ENCODE measurements around the gene GNG7.

Gene GNG7

GRCh38 chr19:2702170-2703076 is at the start of gene GNG7:
GNG7 (minus strand) TSS chr19:2702694; CDS start chr19:2520688, 182,006 bp downstream.
- DNase-seq (peak; percentile 95), ATAC-seq (peak; percentile 93)
- Mint-ChIP-seq H3K4me3 (peak within 1 kb of the TSS; percentile 62), H3K27ac (peak within 1 kb of the TSS; percentile 52), H3K36me3 (ENCODE audit: low read depth) (no peaks in the 10 kb centered on the region), H3K4me1 (peaks cover 22% of the 10 kb centered on the region), H3K27me3 (no peaks in the 10 kb centered on the region), H3K9me3 (no peaks in the 10 kb centered on the region)

- H3K4me3 Mint-ChIP-seq = no peak overlapping the region
- ATAC-seq (no peak), DNase-seq (no peak)
- no peaks in the 10 kb centered on the region for H3K27me3 Mint-ChIP-seq
- no peak overlapping the region for H3K27ac Mint-ChIP-seq
- peaks cover 7% of the 10 kb centered on the region for H3K4me1 Mint-ChIP-seq
- H3K36me3 Mint-ChIP-seq (ENCODE audit: low read depth) = no peaks in the 10 kb centered on the region
- no peaks in the 10 kb centered on the region for H3K9me3 Mint-ChIP-seq
These were observed 48.9 kb upstream of the GNG7 start for GRCh38 chr19:2751438-2751830.

GRCh38 chr19:2750808-2751437 is 48.4 kb upstream of the GNG7 start:
- Mint-ChIP-seq H3K27me3 (no peaks in the 10 kb centered on the region), H3K36me3 (ENCODE audit: low read depth) (no peaks in the 10 kb centered on the region), H3K9me3 (no peaks in the 10 kb centered on the region), H3K27ac (no peak overlapping the region), H3K4me1 (peaks cover 7% of the 10 kb centered on the region), H3K4me3 (no peak overlapping the region)
- DNase-seq (no peak), ATAC-seq (no peak)

GRCh38 chr19:2747349-2747748 is 44.9 kb upstream of the GNG7 start:
- H3K36me3 Mint-ChIP-seq (ENCODE audit: low read depth) = no peaks in the 10 kb centered on the region
- DNase-seq = no peak
- no peaks in the 10 kb centered on the region for H3K4me1 Mint-ChIP-seq
- no peaks in the 10 kb centered on the region for H3K9me3 Mint-ChIP-seq
- no peak overlapping the region for H3K27ac Mint-ChIP-seq
- H3K4me3 Mint-ChIP-seq = no peak overlapping the region
- ATAC-seq = no peak
- no peaks in the 10 kb centered on the region for H3K27me3 Mint-ChIP-seq

- Mint-ChIP-seq H3K27me3 (peaks cover 3% of the 10 kb centered on the region), H3K27ac (no peak overlapping the region), H3K9me3 (no peaks in the 10 kb centered on the region), H3K4me3 (no peak overlapping the region), H3K36me3 (ENCODE audit: low read depth) (peaks cover 3% of the 10 kb centered on the region), H3K4me1 (peaks cover 6% of the 10 kb centered on the region)
- DNase-seq (no peak), ATAC-seq (no peak)
These were observed 41.6 kb upstream of the GNG7 start for GRCh38 chr19:2744113-2744512.

GRCh38 chr19:2743099-2743498 is 40.6 kb upstream of the GNG7 start:
- Mint-ChIP-seq H3K4me1 (peaks cover 12% of the 10 kb centered on the region), H3K27me3 (peaks cover 3% of the 10 kb centered on the region), H3K36me3 (ENCODE audit: low read depth) (peaks cover 9% of the 10 kb centered on the region), H3K27ac (no peak overlapping the region), H3K9me3 (no peaks in the 10 kb centered on the region), H3K4me3 (no peak overlapping the region)
- ATAC-seq (no peak), DNase-seq (no peak)

- H3K9me3 Mint-ChIP-seq = no peaks in the 10 kb centered on the region
- no peak overlapping the region for H3K27ac Mint-ChIP-seq
- no peak for DNase-seq
- ATAC-seq = no peak
- peaks cover 23% of the 10 kb centered on the region for H3K36me3 Mint-ChIP-seq (ENCODE audit: low read depth)
- H3K4me3 Mint-ChIP-seq = peak overlapping the region; percentile 92
- peaks cover 13% of the 10 kb centered on the region for H3K4me1 Mint-ChIP-seq
- peaks cover 3% of the 10 kb centered on the region for H3K27me3 Mint-ChIP-seq
These were observed 37.8 kb upstream of the GNG7 start for GRCh38 chr19:2740314-2740656.

GRCh38 chr19:2739602-2740313 is 37.3 kb upstream of the GNG7 start, which contains the start of gene SLC39A3:
SLC39A3 (minus strand) TSS chr19:2740017; CDS start chr19:2737257, 2,760 bp downstream.
- peaks cover 3% of the 10 kb centered on the region for H3K27me3 Mint-ChIP-seq
- ATAC-seq (peak; percentile 97), DNase-seq (peak; percentile 99)
- H3K27ac Mint-ChIP-seq = peak within 1 kb of the TSS; percentile 84
- peak within 1 kb of the TSS; percentile 92 for H3K4me3 Mint-ChIP-seq
- H3K4me1 Mint-ChIP-seq = peaks cover 13% of the 10 kb centered on the region
- peaks cover 27% of the 10 kb centered on the region for H3K36me3 Mint-ChIP-seq (ENCODE audit: low read depth)
- H3K9me3 Mint-ChIP-seq = no peaks in the 10 kb centered on the region

GRCh38 chr19:2736550-2737190 is 34.2 kb upstream of the GNG7 start:
- ATAC-seq = no peak
- Mint-ChIP-seq H3K36me3 (ENCODE audit: low read depth) (peaks cover 28% of the 10 kb centered on the region), H3K9me3 (no peaks in the 10 kb centered on the region), H3K27me3 (peaks cover under 1% of the 10 kb centered on the region), H3K27ac (no peak overlapping the region), H3K4me3 (no peak overlapping the region), H3K4me1 (peaks cover 13% of the 10 kb centered on the region)
- DNase-seq = no peak

GRCh38 chr19:2735374-2735773 is 32.9 kb upstream of the GNG7 start:
- H3K4me3 Mint-ChIP-seq = no peak overlapping the region
- H3K36me3 Mint-ChIP-seq (ENCODE audit: low read depth) = peaks cover 28% of the 10 kb centered on the region
- H3K27ac Mint-ChIP-seq = no peak overlapping the region
- H3K9me3 Mint-ChIP-seq = no peaks in the 10 kb centered on the region
- peaks cover 13% of the 10 kb centered on the region for H3K4me1 Mint-ChIP-seq
- ATAC-seq (no peak), DNase-seq (no peak)
- no peaks in the 10 kb centered on the region for H3K27me3 Mint-ChIP-seq

GRCh38 chr19:2734589-2735288 is 32.2 kb upstream of the GNG7 start:
- no peak overlapping the region for H3K27ac Mint-ChIP-seq
- ATAC-seq (no peak), DNase-seq (no peak)
- H3K4me1 Mint-ChIP-seq = peaks cover 9% of the 10 kb centered on the region
- no peaks in the 10 kb centered on the region for H3K9me3 Mint-ChIP-seq
- no peaks in the 10 kb centered on the region for H3K27me3 Mint-ChIP-seq
- no peak overlapping the region for H3K4me3 Mint-ChIP-seq
- H3K36me3 Mint-ChIP-seq (ENCODE audit: low read depth) = peaks cover 28% of the 10 kb centered on the region

- peaks cover 24% of the 10 kb centered on the region for H3K36me3 Mint-ChIP-seq (ENCODE audit: low read depth)
- H3K9me3 Mint-ChIP-seq = no peaks in the 10 kb centered on the region
- no peak for ATAC-seq
- no peak for DNase-seq
- H3K4me3 Mint-ChIP-seq = no peak overlapping the region
- H3K27ac Mint-ChIP-seq = no peak overlapping the region
- H3K4me1 Mint-ChIP-seq = peaks cover 6% of the 10 kb centered on the region
- no peaks in the 10 kb centered on the region for H3K27me3 Mint-ChIP-seq
These were observed 31.6 kb upstream of the GNG7 start for GRCh38 chr19:2733930-2734588.

GRCh38 chr19:2732883-2733282 is 30.4 kb upstream of the GNG7 start:
- H3K4me3 Mint-ChIP-seq = no peak overlapping the region

More at GRCh38 chr19:2732883-2733282, 30.4 kb upstream of the GNG7 start:
- H3K9me3 Mint-ChIP-seq = no peaks in the 10 kb centered on the region
- ATAC-seq (no peak), DNase-seq (no peak)
- no peak overlapping the region for H3K27ac Mint-ChIP-seq
- H3K27me3 Mint-ChIP-seq = no peaks in the 10 kb centered on the region
- no peaks in the 10 kb centered on the region for H3K4me1 Mint-ChIP-seq
- H3K36me3 Mint-ChIP-seq (ENCODE audit: low read depth) = peaks cover 18% of the 10 kb centered on the region
